A549 (cell line): ENCODE results near the gene GNL1. TPM values are rescaled to one million over a fixed set of nuclear protein-coding genes. Genes with fewer than 3 reads are reported as not detected.
A peak's percentile ranks its signal among the peaks of the same experiment; 100 is the strongest.

Source experiments
- ATAC-seq, 2 experiments: fragments of 200-7000 bp in 1 of 2; fragments of >200 bp in 1 of 2; cut with Nextera tagmentation in 1 of 2; cut with Tn5 transposase in 1 of 2; 3 replicates each; pipeline versions ENCODE4 v1.8.0 to v1.9.1; 2018 to 2020; ENCODE audit warnings: mild to moderate bottlenecking in 1 of 2, moderate library complexity in 1 of 2
- CTCF ChIA-PET: fragments of 300-600 bp; sonication (Branson Sonifier 250); formaldehyde crosslinking; extraction: SDS; loops from one replicate; lab custom pipeline; 2021; ENCODE audit warnings: antibody characterized with exemption, inconsistent platforms; lab: Yijun Ruan, JAX
- POLR2A ChIA-PET: fragments of 350-600 bp; formaldehyde crosslinking; extraction: SDS; loops from one replicate; lab custom pipeline; 2021; ENCODE audit warnings: antibody characterized with exemption, inconsistent platforms; lab: Yijun Ruan, JAX
- DNase-seq, 2 experiments: peaks; one replicate each; pipeline versions ENCODE4 v3.0.0 to v3.0.0-alpha.2; 2011 to 2016; ENCODE audit warnings: low read depth in 1 of 2, low spot score in 1 of 2
- FAIRE-seq: peaks from 2 replicates; lab custom pipeline; 2011; peaks lifted over from hg19 to GRCh38; lab: Jason Lieb, UNC
- H3K27ac ChIP-seq, 2 experiments: fragments of >200 bp; sonication (Bioruptor Twin); formaldehyde crosslinking; 3 replicates each; pipeline ENCODE4 v1.5.1; 2016 to 2017
- H3K4me1 ChIP-seq: fragments of >200 bp; sonication (Bioruptor Twin); formaldehyde crosslinking; 3 replicates; pipeline ENCODE4 v1.6.1; 2016
- H3K4me2 ChIP-seq: fragments of >200 bp; sonication (Bioruptor Twin); formaldehyde crosslinking; 3 replicates; pipeline ENCODE4 v1.6.1; 2016
- H3K4me3 ChIP-seq: fragments of >200 bp; sonication (Bioruptor Twin); formaldehyde crosslinking; 3 replicates; pipeline ENCODE4 v1.5.1; 2016
- H3K9me3 ChIP-seq: fragments of >200 bp; sonication (Bioruptor Twin); formaldehyde crosslinking; 3 replicates; pipeline ENCODE4 v1.6.1; 2016
- ATOH8 ChIP-seq: fragments of 250-450 bp; sonication (Bioruptor Pico); IDR thresholded peaks from 2 replicates; pipeline ENCODE4 v1.5.0; 2020; ENCODE audit warnings: low read depth, mild to moderate bottlenecking, moderate library complexity
- CEBPB ChIP-seq, 2 experiments: fragments of >200 bp in 1 of 2; sonication (Bioruptor Twin) in 1 of 2; formaldehyde crosslinking in 1 of 2; IDR thresholded peaks; 2 replicates each; pipeline ENCODE4 v1.6.1; 2012 to 2016
- CHD4 ChIP-seq: fragments of 200-600 bp; sonication (generic); IDR thresholded peaks from 2 replicates; pipeline ENCODE4 v1.6.1; 2016; ENCODE audit warnings: antibody characterized with exemption, mild to moderate bottlenecking, borderline replicate concordance
- EHF ChIP-seq: fragments of 250-450 bp; sonication (Bioruptor Pico); IDR thresholded peaks from 2 replicates; pipeline ENCODE4 v1.5.0; 2020; ENCODE audit warnings: mild to moderate bottlenecking
- EHMT2 ChIP-seq: fragments of 200-600 bp; sonication (generic); IDR thresholded peaks from 2 replicates; pipeline ENCODE4 v1.6.1; 2016; ENCODE audit warnings: antibody characterized with exemption, low read depth, mild to moderate bottlenecking, moderate library complexity
- FOSB ChIP-seq: fragments of 250-450 bp; sonication (Bioruptor Pico); IDR thresholded peaks from 2 replicates; pipeline ENCODE4 v1.5.0; 2020; ENCODE audit warnings: mild to moderate bottlenecking, moderate library complexity
- GATA3 ChIP-seq: IDR thresholded peaks from 2 replicates; pipeline ENCODE4 v1.6.1; 2012; ENCODE audit warnings: borderline replicate concordance
- HEYL ChIP-seq: fragments of 250-450 bp; sonication (Bioruptor Pico); IDR thresholded peaks from 2 replicates; pipeline ENCODE4 v1.8.0; 2021; ENCODE audit warnings: mild to moderate bottlenecking, moderate library complexity
- HMGXB4 ChIP-seq: fragments of 250-450 bp; sonication (Bioruptor Pico); IDR thresholded peaks from 2 replicates; pipeline ENCODE4 v1.5.0; 2021; ENCODE audit warnings: mild to moderate bottlenecking, moderate library complexity, borderline replicate concordance
- JUN ChIP-seq, 2 experiments: fragments of >200 bp; sonication (Bioruptor Twin); formaldehyde crosslinking; IDR thresholded peaks; 2 replicates in 1 of 2; 3 replicates in 1 of 2; pipeline ENCODE4 v1.6.1; 2016 to 2017
- KDM1A ChIP-seq: fragments of 200-600 bp; sonication (generic); IDR thresholded peaks from 2 replicates; pipeline ENCODE4 v1.6.1; 2016; ENCODE audit warnings: low read depth, mild to moderate bottlenecking
- NPAS2 ChIP-seq: fragments of 250-450 bp; sonication (Bioruptor Pico); IDR thresholded peaks from 2 replicates; pipeline ENCODE4 v1.8.0; 2022; ENCODE audit warnings: mild to moderate bottlenecking, moderate library complexity, borderline replicate concordance
- PBX3 ChIP-seq: IDR thresholded peaks from 2 replicates; pipeline ENCODE4 v1.6.1; 2012
- PHF8 ChIP-seq: fragments of 200-600 bp; sonication (generic); IDR thresholded peaks from 2 replicates; pipeline ENCODE4 v1.6.1; 2016; ENCODE audit warnings: low read depth, mild to moderate bottlenecking, antibody characterized with exemption, moderate library complexity, borderline replicate concordance
- RCOR1 ChIP-seq: fragments of 150-350 bp; IDR thresholded peaks from 2 replicates; pipeline ENCODE4 v1.6.1; 2014; ENCODE audit warnings: antibody characterized with exemption, low read length, low read depth
- REST ChIP-seq: fragments of 200-600 bp; sonication (generic); IDR thresholded peaks from 2 replicates; pipeline ENCODE4 v1.6.1; 2016; ENCODE audit warnings: antibody characterized with exemption, mild to moderate bottlenecking, moderate library complexity
- SMC3 ChIP-seq: fragments of >200 bp; sonication (Bioruptor Twin); formaldehyde crosslinking; IDR thresholded peaks from 3 replicates; pipeline ENCODE4 v1.6.1; 2018; ENCODE audit warnings: inconsistent platforms
- SREBF2 ChIP-seq: fragments of 450-650 bp; IDR thresholded peaks from 2 replicates; pipeline ENCODE4 v1.6.1; 2014; ENCODE audit warnings: mild to moderate bottlenecking, moderate library complexity
- TFCP2L1 ChIP-seq: fragments of 250-450 bp; sonication (Bioruptor Pico); IDR thresholded peaks from 2 replicates; pipeline ENCODE4 v1.5.0; 2021; ENCODE audit warnings: mild to moderate bottlenecking
- TP53 ChIP-seq: fragments of 250-450 bp; sonication (Bioruptor Pico); IDR thresholded peaks from 2 replicates; pipeline ENCODE4 v1.5.0; 2021; ENCODE audit warnings: mild to moderate bottlenecking, moderate library complexity
- ZFP36 ChIP-seq: fragments of 450-650 bp; IDR thresholded peaks from 2 replicates; pipeline ENCODE4 v1.6.1; 2014; ENCODE audit warnings: borderline replicate concordance; ENCODE audit not compliant: partially characterized antibody
- WGBS: methylation state at CpG from one replicate; pipeline ENCODE4 v1.1.6; 2017; ENCODE audit errors: missing lambda C conversion rate; 5-methylcytosine and 5-hydroxymethylcytosine counted together
- polyA plus RNA-seq, 4 experiments: library from polyadenylated mRNA; depleted of rRNA in 3 of 4; stranded (reverse); fragments of >200 nt; fragmentation: RNase III in 1 of 4; extraction: RNeasy Plus Mini Kit Qiagen cat#74134 plus additional on column Dnase treatment in 1 of 4; gene quantifications; 2 replicates in 3 of 4; 3 replicates in 1 of 4; pipeline ENCODE4 v1.2.3, GENCODE V29; 2011 to 2017
- TF ChIP-seq, protein P1 (sequence below): fragments of >200 bp; sonication (Bioruptor Twin); formaldehyde crosslinking; IDR thresholded peaks from 2 replicates; pipeline ENCODE4 v1.6.1; 2016

GNL1 gene
- polyA plus RNA-seq, 2 of the 4 experiments (the other 2 are of a cell fraction), result 18.5 to 27.2 TPM

GRCh38 chr6:30601436-30601814 is 45.1 kb upstream of the GNL1 start:
- POLR2A ChIA-PET, result interaction anchor here (0.5 to 2.0 kb wide), 2 partner anchors 12 to 65 kb away, joined by 5 to 9 read pairs; no protein-coding TSS in a partner anchor
- H3K4me3 ChIP-seq, result no peak overlapping the region
- 91% methylated on average over 6 of the region's 6 CpGs for WGBS
- no peak for DNase-seq
- H3K4me2 ChIP-seq, result no peak overlapping the region
- H3K9me3 ChIP-seq, result no peaks in the 10 kb centered on the region
- CTCF ChIA-PET, result interaction anchor here (1.6 kb wide), 1 partner anchor 56 kb away, joined by 4 read pairs; no protein-coding TSS in a partner anchor
- H3K4me1 ChIP-seq, result no peaks in the 10 kb centered on the region
- ATAC-seq, result no peak
- no peak for TF ChIP-seq ATOH8 (CRISPR knock-in tag)
- TF ChIP-seq TP53 (CRISPR knock-in tag), result no peak
- no peak for TF ChIP-seq ZFP36
- TF ChIP-seq NPAS2 (CRISPR knock-in tag), result no peak
- no peak for TF ChIP-seq REST
- no peak for TF ChIP-seq EHF
- TF ChIP-seq PHF8, result no peak
- no peak for TF ChIP-seq CHD4
- TF ChIP-seq TFCP2L1 (CRISPR knock-in tag), result no peak
- no peak for TF ChIP-seq EHMT2
- no peak for TF ChIP-seq KDM1A
- TF ChIP-seq, all 56 proteins: peak for 0
- FAIRE-seq, result no peak
- no peak overlapping the region for H3K27ac ChIP-seq

- ChIA-PET POLR2A (interaction anchor here (0.9 to 2.1 kb wide), 4 partner anchors 10 to 29 kb away, joined by 3 to 10 read pairs (median 6); partner anchors contain the start of gene ABCF1), CTCF (interaction anchor here (0.9 to 1.6 kb wide), 5 partner anchors 10 to 117 kb away, joined by 3 to 4 read pairs (median 3); no protein-coding TSS in a partner anchor)
- H3K4me2 ChIP-seq, result no peak overlapping the region
- no peak overlapping the region for H3K27ac ChIP-seq
- H3K4me1 ChIP-seq, result no peaks in the 10 kb centered on the region
- H3K4me3 ChIP-seq, result no peak overlapping the region
- TF ChIP-seq SREBF2, result no peak
- no peak for TF ChIP-seq REST
- no peak for TF ChIP-seq CEBPB (IDR thresholded peaks at IDR 0.05)
- no peak for TF ChIP-seq HMGXB4 (CRISPR knock-in tag)
- TF ChIP-seq, protein P1, sequence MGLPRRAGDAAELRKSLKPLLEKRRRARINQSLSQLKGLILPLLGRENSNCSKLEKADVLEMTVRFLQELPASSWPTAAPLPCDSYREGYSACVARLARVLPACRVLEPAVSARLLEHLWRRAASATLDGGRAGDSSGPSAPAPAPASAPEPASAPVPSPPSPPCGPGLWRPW, result no peak
- no peak for TF ChIP-seq HEYL
- no peak for TF ChIP-seq GATA3
- no peak for TF ChIP-seq FOSB (CRISPR knock-in tag)
- TF ChIP-seq RCOR1, result no peak
- no peak for TF ChIP-seq JUN (IDR thresholded peaks at IDR 0.05)
- TF ChIP-seq PBX3, result no peak
- TF ChIP-seq SMC3, result no peak
- FAIRE-seq, result no peak
- 94% methylated on average over 9 of the region's 10 CpGs for WGBS
- no peak for ATAC-seq
- peak in 1 of 2 experiments; percentile 26 for DNase-seq
- no peaks in the 10 kb centered on the region for H3K9me3 ChIP-seq
Measured at GRCh38 chr6:30600451-30600961, 44.2 kb upstream of the GNL1 start.
